ENCODE measurements around the gene PTAR1. TPM values are rescaled to one million over a fixed set of nuclear protein-coding genes. Genes with fewer than 3 reads are reported as not detected.

The PTAR1 gene
- total RNA-seq, 4 donors from 2014 or later: 35.4 to 173 (median 69.0) TPM

GRCh38 chr9:69683927-69684326, 75.9 kb downstream of the PTAR1 start:
- no peak for DNase-seq
- no peak overlapping the region for H3K4me3 ChIP-seq
- H3K27me3 ChIP-seq: no peaks in the 10 kb centered on the region
- intact Hi-C loops (cut with DNase I; ENCODE audit: low total_unique reads): no loop called here
- H3K9me3 ChIP-seq: no peaks in the 10 kb centered on the region
- no peak overlapping the region for H3K27ac ChIP-seq
- no peaks in the 10 kb centered on the region for H3K36me3 ChIP-seq
- H3K4me1 ChIP-seq: no peaks in the 10 kb centered on the region
- TF ChIP-seq CTCF (IDR thresholded peaks at IDR 0.05): no peak
- TF ChIP-seq POLR2A (IDR thresholded peaks at IDR 0.05): no peak

- Histone ChIP-seq H3K4me3 (no peak overlapping the region), H3K9me3 (no peaks in the 10 kb centered on the region), H3K4me1 (no peaks in the 10 kb centered on the region), H3K36me3 (no peaks in the 10 kb centered on the region), H3K27ac (no peak overlapping the region), H3K27me3 (no peaks in the 10 kb centered on the region)
- intact Hi-C loops (cut with DNase I; ENCODE audit: low total_unique reads): no loop called here
- TF ChIP-seq CTCF (IDR thresholded peaks at IDR 0.05): no peak
- TF ChIP-seq POLR2A (IDR thresholded peaks at IDR 0.05): no peak
- DNase-seq: no peak
These were observed 80.8 kb downstream of the PTAR1 start for GRCh38 chr9:69678843-69679538.

GRCh38 chr9:69677931-69678330, 81.9 kb downstream of the PTAR1 start:
- Histone ChIP-seq H3K4me3 (no peak overlapping the region), H3K4me1 (no peaks in the 10 kb centered on the region), H3K36me3 (no peaks in the 10 kb centered on the region), H3K9me3 (no peaks in the 10 kb centered on the region), H3K27ac (no peak overlapping the region), H3K27me3 (no peaks in the 10 kb centered on the region)
- DNase-seq: no peak
- intact Hi-C loops (cut with DNase I; ENCODE audit: low total_unique reads): no loop called here
- TF ChIP-seq CTCF (IDR thresholded peaks at IDR 0.05) (no peak), POLR2A (IDR thresholded peaks at IDR 0.05) (no peak)

- Histone ChIP-seq H3K4me1 (no peaks in the 10 kb centered on the region), H3K27me3 (no peaks in the 10 kb centered on the region), H3K27ac (no peak overlapping the region), H3K4me3 (no peak overlapping the region), H3K36me3 (no peaks in the 10 kb centered on the region), H3K9me3 (no peaks in the 10 kb centered on the region)
- DNase-seq: no peak
- no peak for TF ChIP-seq POLR2A (IDR thresholded peaks at IDR 0.05)
- no peak for TF ChIP-seq CTCF (IDR thresholded peaks at IDR 0.05)
- intact Hi-C loops (cut with DNase I; ENCODE audit: low total_unique reads): no loop called here
These were observed 84.2 kb downstream of the PTAR1 start for GRCh38 chr9:69675563-69675962.

GRCh38 chr9:69674716-69675438, 84.9 kb downstream of the PTAR1 start:
- Histone ChIP-seq H3K4me3 (no peak overlapping the region), H3K27ac (no peak overlapping the region), H3K27me3 (no peaks in the 10 kb centered on the region), H3K9me3 (no peaks in the 10 kb centered on the region), H3K36me3 (no peaks in the 10 kb centered on the region), H3K4me1 (no peaks in the 10 kb centered on the region)
- no peak for DNase-seq
- intact Hi-C loops (cut with DNase I; ENCODE audit: low total_unique reads): no loop called here
- no peak for TF ChIP-seq CTCF (IDR thresholded peaks at IDR 0.05)
